Adipocyte (in vitro differentiated cells): ENCODE data around the gene PUS7.

ENCODE experiments used
- DNase-seq: peaks from one replicate; pipeline ENCODE4 v3.0.0-alpha.2; 2015; ENCODE audit warnings: low read depth
- H3K27me3 ChIP-seq: replicated peaks from 2 replicates; pipeline ENCODE4 v1.7.0; 2013; ENCODE audit warnings: mild to moderate bottlenecking, low read length, moderate library complexity; ENCODE audit not compliant: control insufficient read depth, insufficient read depth
- H3K36me3 ChIP-seq: 2 replicates; pipeline ENCODE4 v1.7.0; 2013; ENCODE audit warnings: low read length, mild to moderate bottlenecking, moderate library complexity; ENCODE audit not compliant: control insufficient read depth, insufficient read depth, severe bottlenecking
- H3K4me1 ChIP-seq: 2 replicates; pipeline ENCODE4 v1.7.0; 2013; ENCODE audit warnings: mild to moderate bottlenecking, low read length, moderate library complexity; ENCODE audit not compliant: control insufficient read depth, insufficient read depth
- H3K4me3 ChIP-seq: 2 replicates; pipeline ENCODE4 v1.7.0; 2013; ENCODE audit warnings: mild to moderate bottlenecking, low read length, moderate library complexity
- H3K9ac ChIP-seq: 2 replicates; pipeline ENCODE4 v1.7.0; 2013; ENCODE audit warnings: mild to moderate bottlenecking, low read length, moderate library complexity
- H3K9me3 ChIP-seq: 2 replicates; pipeline ENCODE4 v1.7.0; 2013; ENCODE audit warnings: mild to moderate bottlenecking, low read length, moderate library complexity; ENCODE audit not compliant: control insufficient read depth

The PUS7 gene

DNA sequence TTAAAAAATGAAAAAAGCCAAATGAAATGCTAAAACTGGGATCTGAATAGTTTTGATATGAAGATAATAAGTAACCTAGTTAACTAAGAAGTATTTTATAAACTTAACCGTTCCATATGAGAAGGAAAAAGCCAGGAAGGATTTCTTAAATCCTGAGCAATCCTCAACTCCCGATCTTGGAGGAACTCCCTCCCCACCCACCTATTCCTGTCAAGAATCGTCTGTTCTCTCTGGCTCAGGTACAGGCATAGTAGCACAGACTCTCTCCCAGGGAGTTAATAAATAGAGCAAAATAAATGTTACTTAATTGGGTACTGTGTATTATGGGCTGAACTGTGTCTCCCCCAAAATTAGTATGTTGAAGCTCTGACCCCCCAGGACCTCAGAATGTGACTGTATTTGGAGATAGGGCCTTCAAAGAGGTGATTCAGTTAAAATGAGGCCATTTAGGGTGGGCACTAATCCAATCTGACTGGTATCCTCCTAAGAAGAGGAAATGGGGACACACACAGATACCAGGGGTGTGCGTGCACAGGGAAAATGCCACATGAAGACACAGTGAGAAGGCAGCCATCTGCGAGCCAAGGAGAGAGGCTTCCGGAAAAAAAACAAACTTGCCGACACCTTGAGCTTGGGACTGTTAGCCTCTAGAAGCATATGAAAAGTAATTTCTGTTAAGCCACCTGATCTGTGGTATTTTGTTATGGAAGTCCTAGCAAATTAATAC is 28.7 kb downstream of the PUS7 start:
- Histone ChIP-seq H3K27me3 (no peaks in the 10 kb centered on the region), H3K4me1 (peaks cover 9% of the 10 kb centered on the region), H3K4me3 (no peak overlapping the region), H3K9ac (no peak overlapping the region), H3K9me3 (no peaks in the 10 kb centered on the region), H3K36me3 (peaks cover 6% of the 10 kb centered on the region)
- DNase-seq: no peak

DNA sequence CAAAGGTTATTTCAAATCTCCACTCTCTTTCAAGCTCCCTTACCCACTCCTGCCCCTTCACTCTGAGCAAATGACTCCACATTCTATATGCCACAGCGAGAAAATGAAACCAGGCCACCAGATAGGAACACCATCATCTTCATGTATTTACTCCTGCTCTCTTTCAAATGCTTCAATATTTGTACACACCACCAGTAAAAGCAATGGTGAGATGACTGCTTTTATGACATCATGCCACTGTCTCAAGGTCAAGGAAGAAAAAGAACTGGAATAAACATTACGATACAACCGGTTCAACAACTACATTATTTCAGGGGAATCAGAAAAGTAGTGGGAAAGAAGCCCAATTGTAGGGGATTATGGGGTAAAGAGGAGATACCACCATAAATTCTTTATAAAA is 32.7 kb downstream of the PUS7 start:
- no peak overlapping the region for H3K9ac ChIP-seq
- DNase-seq: no peak
- H3K27me3 ChIP-seq: no peaks in the 10 kb centered on the region
- H3K9me3 ChIP-seq: no peaks in the 10 kb centered on the region
- H3K36me3 ChIP-seq: peaks cover 13% of the 10 kb centered on the region
- peaks cover 9% of the 10 kb centered on the region for H3K4me1 ChIP-seq
- no peak overlapping the region for H3K4me3 ChIP-seq

DNA sequence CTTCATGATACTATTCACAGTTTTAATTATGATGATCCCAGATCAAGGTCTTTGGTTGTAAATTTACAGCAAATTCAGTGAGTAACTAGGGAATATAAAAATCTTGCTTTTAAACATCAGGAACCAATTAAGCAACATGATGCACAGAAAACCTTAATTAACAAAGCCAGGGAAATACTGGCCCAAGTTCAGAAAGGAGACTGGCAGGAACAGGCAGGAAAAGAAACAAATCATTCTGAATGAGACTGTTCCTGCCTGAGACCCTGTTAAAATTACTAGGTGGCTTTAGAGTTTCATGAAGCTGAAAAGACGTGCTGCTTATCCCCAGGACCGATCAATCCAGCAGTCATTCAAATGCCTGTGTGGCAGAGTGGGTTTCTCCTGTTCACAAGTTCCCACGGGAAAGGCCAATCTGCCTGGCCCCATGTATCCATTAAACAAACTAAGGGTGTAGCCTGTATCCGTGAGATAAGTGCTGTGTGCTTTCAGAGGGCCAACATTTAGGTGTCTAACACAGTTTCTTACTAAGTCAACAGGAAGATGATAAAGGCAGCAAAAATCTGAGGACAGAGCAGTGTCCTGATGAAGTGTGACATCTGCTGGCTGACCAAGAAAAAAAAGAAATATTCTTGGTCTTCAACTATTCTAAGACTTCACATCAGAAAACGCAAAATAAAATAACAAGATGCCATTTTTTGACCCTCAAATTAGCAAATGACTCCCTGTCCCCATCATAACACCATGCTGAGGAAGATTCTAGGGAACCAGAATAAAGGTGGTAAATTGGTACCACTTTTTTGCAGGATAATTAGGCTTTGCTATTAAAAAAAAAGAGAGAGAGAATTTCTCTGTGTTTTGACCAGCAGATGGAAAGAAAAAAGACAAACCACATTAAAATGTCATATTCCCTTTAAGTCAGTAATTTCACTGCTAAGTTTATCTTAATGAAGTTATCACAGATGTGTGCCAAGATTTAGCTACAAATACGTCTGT is 34.2 kb downstream of the PUS7 start:
- H3K4me3 ChIP-seq: no peak overlapping the region
- peak; percentile 82 for DNase-seq
- no peaks in the 10 kb centered on the region for H3K9me3 ChIP-seq
- peaks cover 9% of the 10 kb centered on the region for H3K4me1 ChIP-seq
- H3K9ac ChIP-seq: peak overlapping the region; percentile 35
- no peaks in the 10 kb centered on the region for H3K27me3 ChIP-seq
- peaks cover 13% of the 10 kb centered on the region for H3K36me3 ChIP-seq

- Histone ChIP-seq H3K9me3 (no peaks in the 10 kb centered on the region), H3K36me3 (peaks cover 28% of the 10 kb centered on the region), H3K4me1 (no peaks in the 10 kb centered on the region), H3K4me3 (no peak overlapping the region), H3K9ac (no peak overlapping the region), H3K27me3 (no peaks in the 10 kb centered on the region)
- no peak for DNase-seq
These were observed 41.1 kb downstream of the PUS7 start for GRCh38 chr7:105480931-105481330.

GRCh38 chr7:105478606-105479005 is 43.5 kb downstream of the PUS7 start:
- H3K4me1 ChIP-seq: peaks cover 2% of the 10 kb centered on the region
- no peak overlapping the region for H3K4me3 ChIP-seq
- H3K9me3 ChIP-seq: no peaks in the 10 kb centered on the region
- no peak for DNase-seq
- no peak overlapping the region for H3K9ac ChIP-seq
- H3K36me3 ChIP-seq: peaks cover 24% of the 10 kb centered on the region
- no peaks in the 10 kb centered on the region for H3K27me3 ChIP-seq

GRCh38 chr7:105477908-105478307 is 44.2 kb downstream of the PUS7 start:
- H3K4me1 ChIP-seq: peaks cover 7% of the 10 kb centered on the region
- H3K36me3 ChIP-seq: peaks cover 24% of the 10 kb centered on the region

DNA sequence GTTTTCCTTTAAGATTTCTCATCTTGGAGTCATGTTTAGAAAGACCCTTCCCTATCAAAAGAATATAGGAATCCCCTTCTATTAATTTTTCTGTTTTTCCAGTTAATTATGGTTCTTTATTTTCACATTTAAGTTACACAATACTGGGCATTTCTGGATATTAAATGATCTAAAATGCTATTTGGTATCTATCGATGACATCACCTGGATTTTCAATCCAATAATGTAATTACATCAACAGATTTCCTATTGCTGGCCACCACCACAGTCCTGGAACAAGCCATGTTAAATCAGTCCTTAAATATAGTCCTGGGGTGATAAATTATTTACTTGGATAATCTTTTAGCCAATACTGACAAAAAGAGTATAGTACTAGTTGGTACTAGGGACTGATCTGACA is 48.0 kb downstream of the PUS7 start:
- Histone ChIP-seq H3K27me3 (no peaks in the 10 kb centered on the region), H3K4me3 (no peak overlapping the region), H3K36me3 (peaks cover 16% of the 10 kb centered on the region), H3K9ac (no peak overlapping the region), H3K4me1 (peaks cover 8% of the 10 kb centered on the region), H3K9me3 (no peaks in the 10 kb centered on the region)
- DNase-seq: no peak

More at GRCh38 chr7:105477908-105478307, 44.2 kb downstream of the PUS7 start:
- no peak overlapping the region for H3K4me3 ChIP-seq
- no peak for DNase-seq
- H3K9ac ChIP-seq: no peak overlapping the region
- no peaks in the 10 kb centered on the region for H3K9me3 ChIP-seq
- no peaks in the 10 kb centered on the region for H3K27me3 ChIP-seq

DNA sequence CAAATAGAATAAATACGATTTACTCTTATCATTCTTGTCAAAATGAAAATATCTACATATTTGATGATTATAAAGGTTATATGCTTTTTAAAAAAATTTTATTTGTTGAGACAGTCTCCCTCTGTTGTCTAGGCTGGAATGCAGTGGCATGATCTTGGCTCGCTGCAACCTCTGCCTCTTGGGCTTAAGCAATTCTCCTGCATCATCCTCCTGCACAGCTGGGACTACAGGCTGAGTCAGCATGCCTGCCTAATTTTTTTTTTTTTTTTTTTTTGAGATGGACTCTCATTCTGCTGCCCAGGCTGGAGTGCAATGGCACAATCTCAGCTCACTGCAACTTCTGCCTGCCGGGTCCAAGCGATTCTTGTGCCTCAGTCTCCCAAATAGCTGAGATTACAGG is 48.9 kb downstream of the PUS7 start:
- H3K4me3 ChIP-seq: no peak overlapping the region
- H3K9ac ChIP-seq: no peak overlapping the region
- peak; percentile 86 for DNase-seq
- H3K36me3 ChIP-seq: peaks cover 11% of the 10 kb centered on the region
- no peaks in the 10 kb centered on the region for H3K27me3 ChIP-seq
- no peaks in the 10 kb centered on the region for H3K9me3 ChIP-seq
- H3K4me1 ChIP-seq: peaks cover 8% of the 10 kb centered on the region

DNA sequence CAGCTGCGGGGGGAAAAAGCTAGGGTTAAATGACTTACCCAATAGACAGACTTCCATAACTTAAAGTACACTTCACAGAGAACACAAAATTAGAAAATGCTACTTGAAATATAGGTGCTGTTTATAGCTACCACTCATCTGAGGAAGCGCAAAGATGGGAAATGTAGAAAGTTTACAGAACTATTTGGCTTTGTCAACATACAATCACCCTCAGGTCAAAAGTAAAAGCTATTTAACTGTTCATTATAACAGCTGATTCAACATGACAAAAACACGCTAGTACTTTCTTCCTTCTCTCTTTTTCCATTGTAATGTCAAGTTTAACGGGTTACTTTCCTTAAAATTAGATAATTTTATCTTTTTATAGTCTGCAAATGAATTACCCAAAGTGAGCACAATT is 51.2 kb downstream of the PUS7 start:
- Histone ChIP-seq H3K36me3 (peaks cover 11% of the 10 kb centered on the region), H3K4me1 (peaks cover 8% of the 10 kb centered on the region)
- no peak for DNase-seq

GRCh38 chr7:105470090-105470489 is 52.0 kb downstream of the PUS7 start:
- Histone ChIP-seq H3K9ac (no peak overlapping the region), H3K4me3 (no peak overlapping the region), H3K4me1 (peaks cover 8% of the 10 kb centered on the region), H3K36me3 (peaks cover 14% of the 10 kb centered on the region), H3K27me3 (no peaks in the 10 kb centered on the region), H3K9me3 (no peaks in the 10 kb centered on the region)
- no peak for DNase-seq

More for the DNA sequence above, 51.2 kb downstream of the PUS7 start:
- Histone ChIP-seq H3K4me3 (no peak overlapping the region), H3K9ac (no peak overlapping the region), H3K27me3 (no peaks in the 10 kb centered on the region), H3K9me3 (no peaks in the 10 kb centered on the region)

DNA sequence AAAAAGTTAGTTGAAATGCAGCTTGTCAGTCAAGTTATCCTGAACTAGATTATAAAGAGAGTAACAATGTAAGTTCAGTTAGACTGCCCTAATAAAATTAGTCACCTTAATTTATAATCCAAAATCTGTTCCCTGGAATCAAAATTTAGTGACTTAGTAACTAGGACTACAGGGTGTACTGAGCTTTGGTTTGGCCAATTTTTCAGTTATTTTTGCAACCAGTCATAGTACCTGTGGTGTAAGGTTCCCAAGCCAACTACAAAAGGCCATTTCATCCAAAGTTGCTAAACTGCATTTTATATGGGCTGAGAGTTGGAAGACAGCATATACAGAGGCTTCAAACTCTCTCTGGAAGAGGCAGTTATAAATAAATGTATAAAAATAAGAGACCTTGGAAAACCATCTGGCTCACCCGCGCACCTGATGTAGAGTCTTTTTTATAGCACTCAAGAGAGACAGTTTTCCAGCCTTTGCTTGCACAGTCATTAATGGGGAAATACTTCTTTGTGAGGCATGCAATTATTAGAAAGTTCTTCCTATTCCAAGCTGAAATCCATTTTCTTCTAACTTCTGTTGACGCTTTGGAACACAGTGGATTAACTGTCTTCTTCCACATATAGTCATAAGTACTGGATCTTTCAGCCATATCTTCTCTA is 59.2 kb downstream of the PUS7 start:
- H3K4me3 ChIP-seq: no peak overlapping the region
- no peaks in the 10 kb centered on the region for H3K27me3 ChIP-seq
- H3K9ac ChIP-seq: no peak overlapping the region
- no peaks in the 10 kb centered on the region for H3K4me1 ChIP-seq
- no peak for DNase-seq
- peaks cover 29% of the 10 kb centered on the region for H3K36me3 ChIP-seq
- H3K9me3 ChIP-seq: no peaks in the 10 kb centered on the region
